Vagina (tissue), 2 donors: Measurements from ENCODE around the gene GZF1. TPM values are rescaled to one million over a fixed set of nuclear protein-coding genes. Genes with fewer than 3 reads are reported as not detected.
A peak's percentile ranks its signal among the peaks of the same experiment; 100 is the strongest.

Experiments used
- DNase-seq, 2 donors: peaks; one replicate each; pipeline ENCODE4 v3.0.0-alpha.2; 2017; ENCODE audit errors: extremely low spot score in 2 of 2
- H3K27ac ChIP-seq: fragments of 200-600 bp; sonication (generic); one replicate; pipeline ENCODE4 v1.5.1; 2019
- H3K27me3 ChIP-seq: fragments of 200-600 bp; sonication (generic); one replicate; pipeline ENCODE4 v1.5.1; 2019
- H3K36me3 ChIP-seq, 2 donors: fragments of 200-600 bp; sonication (generic); one replicate each; pipeline ENCODE4 v1.5.1; 2017 to 2019
- H3K4me1 ChIP-seq: fragments of 200-600 bp; sonication (generic); one replicate; pipeline ENCODE4 v1.5.1; 2019
- H3K4me3 ChIP-seq, 2 donors: fragments of 200-600 bp; sonication (generic); 1 replicate in 1 of 2; 2 replicates in 1 of 2; pipeline ENCODE4 v1.5.1; 2016 to 2019
- H3K9me3 ChIP-seq: fragments of 200-600 bp; sonication (generic); one replicate; pipeline ENCODE4 v1.5.1; 2019
- POLR2A ChIP-seq, 2 donors: fragments of 450-650 bp; IDR thresholded peaks; one replicate each; pipeline ENCODE4 v1.6.1; 2017; ENCODE audit warnings: antibody characterized with exemption in 2 of 2, mild to moderate bottlenecking in 2 of 2, moderate library complexity in 2 of 2
- POLR2AphosphoS5 ChIP-seq, 2 donors: sonication (generic); formaldehyde crosslinking; IDR thresholded peaks; one replicate each; pipeline ENCODE4 v1.9.0; 2017; ENCODE audit warnings: antibody characterized with exemption in 2 of 2, mild to moderate bottlenecking in 2 of 2, low read depth in 1 of 2; ENCODE audit not compliant: insufficient read depth in 1 of 2
- intact Hi-C: fragments of 100-400 bp; cut with DNase I; formaldehyde crosslinking; loops from one replicate; pipeline ENCODE4 v1.15.1; 2023
- total RNA-seq: library from RNA; depleted of rRNA; stranded (reverse); fragments of >200 nt; gene quantifications from one replicate; pipeline ENCODE4 v1.2.3, GENCODE V29; 2016
- TF ChIP-seq, protein P1 (sequence below), 3 experiments: fragments of 450-650 bp in 2 of 3; fragments of 200-600 bp in 1 of 3; sonication (generic) in 1 of 3; IDR thresholded peaks; one replicate each; pipeline ENCODE4 v1.5.1; 2017 to 2019; ENCODE audit warnings: antibody characterized with exemption in 3 of 3, mild to moderate bottlenecking in 2 of 3, moderate library complexity in 2 of 3

GZF1 gene
- total RNA-seq, result 20.9 TPM

DNA sequence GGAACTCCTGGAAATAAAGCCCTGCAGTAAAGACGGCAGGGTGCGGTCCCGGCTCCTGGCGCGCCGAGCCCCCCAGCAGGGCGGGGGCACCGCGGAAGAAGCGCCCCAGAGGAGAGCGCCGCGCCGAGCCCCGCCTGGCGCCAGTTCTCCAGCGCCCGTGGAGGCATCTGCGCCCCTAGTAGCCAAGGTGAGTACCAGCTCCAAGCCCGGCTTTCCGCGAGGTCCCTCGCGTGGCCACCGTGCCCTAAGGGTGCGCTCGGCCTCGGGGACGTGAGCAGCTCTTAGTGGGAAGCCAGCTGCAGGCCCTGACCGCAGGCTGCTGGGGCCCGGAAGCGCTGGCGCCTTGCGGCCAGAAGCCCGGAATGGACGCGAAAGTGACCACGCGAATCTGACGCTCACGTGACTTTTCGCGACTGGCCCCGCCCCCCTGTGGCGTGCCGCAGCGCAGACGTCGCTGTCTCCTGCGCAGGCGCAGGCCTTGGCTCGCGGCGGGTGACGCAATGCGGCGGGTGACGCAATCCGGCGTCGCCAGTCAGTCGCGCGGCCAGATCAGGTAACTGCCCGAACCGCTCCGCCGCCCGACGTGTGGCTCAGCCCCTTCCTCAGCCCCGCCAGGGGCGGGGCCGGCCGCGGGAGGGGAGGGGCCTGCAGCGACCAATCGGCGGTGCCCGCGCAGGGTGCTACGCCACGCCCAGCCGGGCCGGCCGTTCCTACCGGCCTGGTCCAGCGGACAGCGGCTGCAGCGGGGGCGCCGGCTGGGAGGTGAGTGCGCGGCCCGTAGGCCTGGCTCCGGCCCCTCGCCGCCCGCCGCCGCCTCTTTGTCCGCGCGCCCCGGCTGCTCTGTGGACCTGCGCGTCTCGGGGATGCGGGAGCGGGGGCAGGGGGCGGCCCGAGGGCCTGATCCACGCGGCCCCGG is at the start of gene GZF1:
GZF1 (plus strand) TSS at position 707 of the 916 bp plus-strand sequence. CDS start 2,202 bp downstream, outside the sequence.
- peak within 1 kb of the TSS; percentile 97 for H3K27ac ChIP-seq
- peak within 1 kb of the TSS; percentile 73 to 76 for H3K4me3 ChIP-seq
- H3K4me1 ChIP-seq, result peaks cover 53% of the 10 kb centered on the region
- intact Hi-C loops, result loop anchor here (5.0 kb wide), 2 partner anchors 61 to 261 kb away; partner anchors contain the start of gene NAPB
- H3K27me3 ChIP-seq, result no peaks in the 10 kb centered on the region
- TF ChIP-seq POLR2A (IDR thresholded peaks at IDR 0.05), result peak in 1 of 2 donors; percentile 91
- TF ChIP-seq, protein P1, sequence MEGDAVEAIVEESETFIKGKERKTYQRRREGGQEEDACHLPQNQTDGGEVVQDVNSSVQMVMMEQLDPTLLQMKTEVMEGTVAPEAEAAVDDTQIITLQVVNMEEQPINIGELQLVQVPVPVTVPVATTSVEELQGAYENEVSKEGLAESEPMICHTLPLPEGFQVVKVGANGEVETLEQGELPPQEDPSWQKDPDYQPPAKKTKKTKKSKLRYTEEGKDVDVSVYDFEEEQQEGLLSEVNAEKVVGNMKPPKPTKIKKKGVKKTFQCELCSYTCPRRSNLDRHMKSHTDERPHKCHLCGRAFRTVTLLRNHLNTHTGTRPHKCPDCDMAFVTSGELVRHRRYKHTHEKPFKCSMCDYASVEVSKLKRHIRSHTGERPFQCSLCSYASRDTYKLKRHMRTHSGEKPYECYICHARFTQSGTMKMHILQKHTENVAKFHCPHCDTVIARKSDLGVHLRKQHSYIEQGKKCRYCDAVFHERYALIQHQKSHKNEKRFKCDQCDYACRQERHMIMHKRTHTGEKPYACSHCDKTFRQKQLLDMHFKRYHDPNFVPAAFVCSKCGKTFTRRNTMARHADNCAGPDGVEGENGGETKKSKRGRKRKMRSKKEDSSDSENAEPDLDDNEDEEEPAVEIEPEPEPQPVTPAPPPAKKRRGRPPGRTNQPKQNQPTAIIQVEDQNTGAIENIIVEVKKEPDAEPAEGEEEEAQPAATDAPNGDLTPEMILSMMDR (IDR thresholded peaks at IDR 0.05), result no peak
- peak; percentile 97 to 99 for TF ChIP-seq POLR2AphosphoS5 (IDR thresholded peaks at IDR 0.05; ENCODE audit: insufficient read depth in 1 of 2, low read depth in 1 of 2)
- DNase-seq, result peak in 1 of 2 donors; percentile 99
- no peaks in the 10 kb centered on the region for H3K9me3 ChIP-seq
- peaks cover 0 to 12% of the 10 kb centered on the region in 2 donors for H3K36me3 ChIP-seq

DNA sequence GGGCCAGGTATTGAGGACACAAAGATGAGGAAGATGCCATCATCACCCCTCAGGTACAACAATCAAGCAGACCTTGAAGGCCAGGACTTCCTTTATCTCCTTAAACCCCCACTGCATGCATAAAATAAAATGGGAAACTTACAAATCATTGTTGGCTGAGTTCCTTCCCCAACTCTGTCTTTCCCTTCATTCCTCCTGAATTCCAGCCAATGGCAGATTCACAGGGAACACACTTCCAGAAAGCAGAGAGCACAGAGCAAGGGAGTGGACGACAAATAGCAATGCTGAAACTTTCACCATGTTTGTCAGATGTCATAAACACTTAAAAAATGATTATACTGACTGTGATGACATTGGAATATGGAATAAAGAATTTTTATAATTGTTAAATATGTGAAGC is 48.7 kb upstream of the GZF1 start:
- Histone ChIP-seq H3K36me3 (no peaks in the 10 kb centered on the region), H3K9me3 (no peaks in the 10 kb centered on the region), H3K27ac (no peak overlapping the region), H3K4me3 (no peak overlapping the region), H3K27me3 (no peaks in the 10 kb centered on the region), H3K4me1 (no peaks in the 10 kb centered on the region)
- DNase-seq, result no peak
- intact Hi-C loops, result no loop called here
- TF ChIP-seq, protein P1 (IDR thresholded peaks at IDR 0.05), result no peak
- TF ChIP-seq POLR2AphosphoS5 (IDR thresholded peaks at IDR 0.05; ENCODE audit: insufficient read depth in 1 of 2, low read depth in 1 of 2) (no peak), POLR2A (IDR thresholded peaks at IDR 0.05) (no peak)

DNA sequence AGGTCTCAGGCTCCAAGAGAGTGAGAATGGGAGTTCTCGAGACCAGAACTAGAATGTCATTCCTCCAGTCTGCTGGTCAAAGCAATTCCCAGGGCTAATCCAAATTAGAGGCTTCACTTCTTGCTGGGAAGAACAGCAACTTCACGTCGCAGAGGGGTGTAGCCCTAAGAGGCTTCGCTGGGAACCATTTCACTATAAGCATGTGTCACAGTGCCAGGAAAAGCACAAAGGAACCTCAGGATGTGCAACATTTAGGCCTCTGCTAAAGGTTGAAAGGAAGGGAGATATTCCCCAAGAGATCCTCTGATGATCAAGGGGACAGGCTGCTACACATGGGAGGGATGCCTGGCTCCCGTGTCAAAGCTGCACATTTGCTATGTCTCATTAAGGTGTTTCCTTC is 47.3 kb upstream of the GZF1 start:
- H3K9me3 ChIP-seq, result no peaks in the 10 kb centered on the region
- no peaks in the 10 kb centered on the region for H3K27me3 ChIP-seq
- no peak overlapping the region for H3K27ac ChIP-seq
- TF ChIP-seq, protein P1 (IDR thresholded peaks at IDR 0.05), result no peak
- TF ChIP-seq POLR2AphosphoS5 (IDR thresholded peaks at IDR 0.05; ENCODE audit: insufficient read depth in 1 of 2, low read depth in 1 of 2) (no peak), POLR2A (IDR thresholded peaks at IDR 0.05) (no peak)
- H3K4me3 ChIP-seq, result no peak overlapping the region
- intact Hi-C loops, result no loop called here
- H3K36me3 ChIP-seq, result no peaks in the 10 kb centered on the region
- no peak for DNase-seq
- no peaks in the 10 kb centered on the region for H3K4me1 ChIP-seq

DNA sequence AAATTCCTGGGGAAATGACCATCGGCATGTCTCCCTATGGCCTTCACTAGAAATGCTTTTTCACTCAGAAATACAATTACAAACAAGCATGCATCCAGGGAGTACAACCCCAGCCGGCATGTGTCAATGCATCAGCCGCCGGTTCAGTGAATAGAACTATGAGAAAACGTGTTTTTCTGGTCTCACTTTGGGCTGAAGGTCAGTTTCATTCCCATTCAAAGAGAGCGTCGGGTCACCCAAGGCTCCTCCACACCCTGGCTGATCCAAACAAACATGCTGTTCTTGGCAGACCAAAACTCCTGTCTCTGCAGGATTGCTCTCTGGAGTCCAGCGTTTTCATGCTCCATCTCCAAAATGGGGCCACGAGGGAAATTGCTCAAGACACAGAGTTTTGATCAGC is 46.9 kb upstream of the GZF1 start:
- TF ChIP-seq, protein P1 (IDR thresholded peaks at IDR 0.05), result no peak
- no peak for TF ChIP-seq POLR2AphosphoS5 (IDR thresholded peaks at IDR 0.05; ENCODE audit: insufficient read depth in 1 of 2, low read depth in 1 of 2)

DNA sequence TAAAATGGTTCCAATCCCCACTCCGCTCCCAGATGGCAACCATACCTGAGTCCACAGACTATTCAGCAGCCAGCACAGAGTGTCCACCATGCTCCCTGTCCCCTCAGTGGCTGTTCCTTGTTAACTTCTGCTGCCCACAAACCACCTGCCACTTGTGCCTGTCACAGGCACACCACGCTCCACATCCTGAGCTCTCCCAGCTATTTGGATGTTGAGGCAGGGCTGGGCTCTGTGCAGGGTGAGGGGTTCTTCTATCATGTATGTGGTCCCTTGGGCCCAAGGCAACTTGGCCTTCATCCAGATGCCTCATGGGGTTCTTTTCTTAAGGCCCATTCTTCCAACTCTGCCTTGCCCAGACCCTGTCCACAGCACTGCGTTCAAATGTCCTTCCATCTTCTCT is 45.4 kb upstream of the GZF1 start:
- TF ChIP-seq POLR2A (IDR thresholded peaks at IDR 0.05), result no peak
- TF ChIP-seq, protein P1 (IDR thresholded peaks at IDR 0.05), result no peak
- no peak for TF ChIP-seq POLR2AphosphoS5 (IDR thresholded peaks at IDR 0.05; ENCODE audit: insufficient read depth in 1 of 2, low read depth in 1 of 2)
- no peaks in the 10 kb centered on the region for H3K9me3 ChIP-seq
- no peaks in the 10 kb centered on the region for H3K4me1 ChIP-seq
- no peaks in the 10 kb centered on the region for H3K36me3 ChIP-seq
- no peak for DNase-seq
- intact Hi-C loops, result no loop called here
- no peaks in the 10 kb centered on the region for H3K27me3 ChIP-seq
- no peak overlapping the region for H3K27ac ChIP-seq
- H3K4me3 ChIP-seq, result no peak overlapping the region

More for the DNA sequence above, 46.9 kb upstream of the GZF1 start:
- H3K4me1 ChIP-seq, result no peaks in the 10 kb centered on the region
- intact Hi-C loops, result no loop called here
- no peaks in the 10 kb centered on the region for H3K27me3 ChIP-seq
- no peaks in the 10 kb centered on the region for H3K9me3 ChIP-seq
- H3K4me3 ChIP-seq, result no peak overlapping the region
- no peak overlapping the region for H3K27ac ChIP-seq
- no peak for DNase-seq
- H3K36me3 ChIP-seq, result no peaks in the 10 kb centered on the region
